ENCODE measurements around the gene MN1.

The MN1 gene

DNA sequence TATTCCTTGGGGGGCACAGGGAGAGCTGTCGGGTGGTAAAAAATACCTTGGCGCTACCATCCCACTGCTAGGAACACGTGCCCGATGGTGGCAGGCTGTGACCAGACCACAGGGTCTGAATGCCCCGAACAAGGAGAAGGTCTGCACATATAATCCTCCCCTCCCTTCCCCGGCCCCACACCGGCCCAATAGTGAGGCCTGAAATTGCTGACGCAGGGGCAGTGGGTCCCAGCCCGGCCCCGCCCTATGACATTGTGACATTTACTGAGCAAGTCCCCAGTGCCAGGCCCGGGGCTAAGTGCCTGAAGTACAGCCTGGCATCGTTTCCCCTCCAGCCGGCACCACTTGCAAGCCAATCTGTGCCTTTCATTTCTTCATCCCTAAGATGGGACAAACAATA lies 19.5 kb downstream of the MN1 start:
- no peak for FAIRE-seq

DNA sequence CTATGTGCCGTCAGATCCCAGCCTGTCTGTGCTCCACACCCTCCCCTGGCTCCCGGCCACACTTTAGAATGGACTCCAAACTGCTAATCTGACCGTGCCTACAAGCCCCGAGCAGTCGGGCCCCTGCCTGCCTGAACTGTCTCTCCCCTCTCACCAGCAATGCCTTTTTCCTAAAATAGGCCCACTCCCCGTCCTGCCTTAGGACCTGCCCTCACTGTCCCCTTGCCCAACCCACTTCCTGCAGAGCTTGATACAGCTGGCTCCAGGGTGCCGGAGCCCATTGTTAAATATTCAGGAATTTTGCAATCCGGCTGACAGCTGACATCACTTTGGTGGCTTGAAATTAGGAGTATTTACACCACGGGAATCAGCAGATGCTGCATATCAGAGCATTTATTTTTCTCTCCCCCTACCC lies 21.4 kb downstream of the MN1 start:
- no peak for FAIRE-seq

DNA sequence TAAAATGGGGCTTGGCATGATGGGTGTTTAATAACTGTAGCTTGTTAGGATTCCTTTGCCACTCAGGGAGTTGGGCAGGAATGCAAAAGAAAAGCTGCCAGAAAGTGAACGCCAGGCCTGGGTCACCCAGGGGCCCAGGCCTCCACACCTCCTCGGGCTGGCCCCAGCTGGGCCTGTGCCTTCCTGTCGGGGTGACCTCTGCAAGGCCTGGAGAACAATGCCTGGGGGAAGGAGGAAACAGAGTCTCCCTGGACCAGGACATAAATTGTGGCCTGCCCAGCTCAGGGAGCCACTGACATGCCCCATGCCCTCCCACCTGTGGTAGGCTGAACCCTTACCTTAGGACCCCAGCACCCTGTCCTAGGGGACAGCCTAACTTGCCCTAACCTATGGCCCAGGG lies 21.9 kb downstream of the MN1 start:
- no peak for FAIRE-seq

DNA sequence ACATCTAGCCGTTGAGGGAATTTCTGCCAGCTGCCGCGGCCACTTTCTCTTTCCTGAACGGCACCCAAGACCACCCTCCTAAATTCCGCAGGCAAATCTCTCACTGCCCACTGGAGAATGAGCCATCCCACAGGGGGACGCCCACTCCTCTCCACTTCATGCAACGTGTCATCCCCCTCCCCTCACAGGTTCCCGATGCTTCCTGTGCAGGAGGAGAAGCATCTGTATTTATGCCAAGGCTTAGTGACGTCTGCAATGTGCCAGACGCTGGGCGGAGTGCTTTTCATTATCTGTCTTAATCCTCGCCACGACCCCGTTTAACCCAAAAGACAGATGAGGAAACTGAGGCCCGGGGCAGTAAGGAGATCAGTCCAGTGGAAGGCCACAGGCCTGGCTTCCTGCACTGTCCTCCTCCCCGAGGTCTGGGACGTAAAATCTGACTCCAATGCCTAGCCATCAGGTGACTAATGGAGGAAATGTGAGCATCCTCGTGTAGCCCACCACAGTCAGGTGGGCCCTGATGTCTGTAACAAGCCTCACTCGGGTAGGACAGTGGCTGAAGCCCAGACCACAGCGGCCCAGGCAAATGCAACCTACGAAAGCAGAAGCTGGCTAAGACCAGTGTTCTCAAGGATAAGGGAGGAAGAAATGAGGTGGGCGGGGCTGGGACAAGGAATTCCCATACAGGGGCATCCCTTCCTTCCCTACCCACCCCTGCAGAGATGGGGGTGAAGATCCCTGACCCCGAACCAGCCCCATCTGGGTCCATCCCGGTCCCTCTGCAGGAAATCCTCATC lies 23.1 kb downstream of the MN1 start:
- FAIRE-seq = no peak

DNA sequence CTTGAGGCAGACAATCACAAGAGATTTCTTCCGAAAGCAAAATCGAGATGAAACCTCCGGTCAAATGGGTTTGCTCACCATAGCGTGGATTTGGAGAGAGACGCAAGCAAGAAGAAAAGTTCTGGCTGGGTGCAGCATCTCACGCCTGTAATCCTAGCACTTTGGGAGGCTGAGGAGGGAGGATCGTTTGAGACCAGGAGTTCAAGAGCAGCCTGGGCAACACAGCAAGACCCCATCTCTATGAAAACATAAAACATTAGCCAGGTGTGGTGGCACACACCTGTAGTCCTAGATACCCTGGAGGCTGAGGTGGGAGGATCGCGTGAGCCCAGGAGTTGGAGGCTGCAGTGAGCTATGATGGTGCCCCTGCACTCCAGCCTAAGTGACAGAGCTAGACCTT lies 24.4 kb downstream of the MN1 start:
- FAIRE-seq = no peak

DNA sequence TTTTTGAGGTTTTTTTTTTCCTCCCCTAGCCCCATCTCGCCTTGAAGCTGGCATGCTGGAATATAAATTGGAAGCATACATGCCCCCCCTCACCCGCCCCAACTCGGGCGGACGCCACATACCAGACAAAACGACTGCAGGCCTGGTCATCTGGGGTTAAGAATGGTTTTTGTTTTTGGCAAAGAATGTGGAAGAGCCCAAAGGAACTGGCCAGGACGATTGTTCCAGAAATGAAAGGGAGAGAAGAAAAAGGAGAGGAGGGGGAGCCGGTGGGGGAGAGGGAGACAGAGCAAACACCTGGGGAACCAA lies 25.0 kb downstream of the MN1 start:
- FAIRE-seq = no peak

DNA sequence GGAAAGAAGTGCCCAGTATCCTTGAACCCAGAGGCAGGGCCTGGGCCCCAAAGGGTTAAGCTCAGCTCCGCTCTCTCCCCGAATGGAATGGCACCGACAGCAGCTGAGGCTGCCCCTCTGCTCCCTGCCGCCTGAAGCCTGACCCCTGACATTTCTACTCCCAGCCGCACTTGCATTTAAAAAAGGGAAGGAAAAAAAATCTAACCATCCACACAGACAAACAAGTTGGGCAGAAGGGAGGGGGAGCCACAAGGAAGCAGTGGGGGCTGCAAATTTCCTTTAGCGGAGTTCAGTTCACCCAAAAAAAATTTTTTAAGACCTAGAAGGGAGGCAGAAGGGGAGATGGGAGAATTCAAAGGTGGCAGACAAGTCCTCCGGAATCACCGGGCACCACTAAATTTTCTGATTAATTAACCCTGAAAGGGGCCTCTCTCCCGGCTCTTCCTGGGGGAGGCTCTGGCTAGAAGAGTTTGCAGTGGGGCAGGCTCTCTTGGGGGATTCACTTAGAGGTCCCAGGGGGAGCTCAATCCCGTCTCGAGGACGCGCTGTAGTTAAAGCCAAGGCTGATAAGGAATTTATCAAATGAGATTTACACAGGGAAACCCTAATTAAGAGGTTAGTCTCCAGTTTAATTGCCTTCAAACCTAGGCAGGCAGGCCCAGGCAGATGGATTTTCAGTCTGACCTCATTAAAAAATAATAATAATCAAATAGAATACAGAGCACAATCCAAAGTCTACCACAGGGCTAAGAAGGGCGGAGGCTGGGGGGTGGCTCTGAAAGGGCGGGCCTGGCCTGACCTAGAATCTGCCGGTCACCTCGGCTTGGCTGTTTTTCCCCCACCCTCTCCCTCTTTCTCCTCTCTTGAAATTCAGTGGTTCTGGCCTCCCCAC lies 25.6 kb downstream of the MN1 start:
- no peak for FAIRE-seq

DNA sequence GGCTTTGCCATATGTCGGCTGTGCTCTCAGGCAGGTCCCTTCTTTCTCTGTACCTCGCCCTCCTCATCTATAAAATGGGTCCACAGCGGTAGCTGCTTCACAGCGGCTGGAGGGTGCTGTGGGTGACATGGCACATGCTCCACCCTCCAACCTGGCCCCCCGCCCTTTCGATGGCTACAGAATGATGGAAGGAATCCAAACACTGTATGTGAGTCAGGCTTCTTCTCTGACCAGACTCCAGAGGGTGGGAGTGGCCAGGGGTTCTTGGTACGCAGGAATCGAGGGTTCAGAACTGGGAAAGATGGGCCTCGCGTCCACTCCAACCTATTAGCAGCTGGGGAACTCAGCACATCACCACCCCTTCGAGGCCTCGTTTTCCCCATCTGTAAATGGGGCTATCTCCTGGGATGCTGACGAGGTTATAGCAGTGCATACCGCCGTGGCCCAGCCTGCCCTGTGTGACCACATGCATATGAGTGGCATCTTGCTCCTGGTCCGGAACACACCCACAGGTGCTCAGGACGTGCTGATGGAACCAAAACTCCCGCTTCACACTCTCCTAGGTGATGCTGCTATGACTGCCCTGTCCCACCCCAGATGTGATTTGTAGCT lies 26.4 kb downstream of the MN1 start:
- FAIRE-seq = no peak

DNA sequence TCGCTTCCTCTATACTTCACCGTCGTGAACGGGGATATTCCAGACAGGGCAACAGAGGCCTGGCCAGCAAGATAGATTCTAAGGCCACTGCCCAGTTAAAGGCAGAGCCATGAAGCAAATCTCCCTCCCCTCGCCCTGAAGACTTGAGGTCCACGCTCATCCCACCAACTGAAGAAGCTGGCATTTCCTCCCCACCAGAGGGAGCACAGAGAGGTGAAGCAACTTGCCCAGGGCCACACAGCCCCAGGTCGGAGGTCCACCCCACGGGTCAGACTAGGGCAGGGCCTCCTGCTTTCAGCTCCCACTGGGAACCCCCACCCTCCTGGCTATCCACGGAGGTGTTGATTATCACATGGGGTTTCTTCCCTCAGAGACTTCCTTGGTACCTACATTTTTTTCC lies 27.4 kb downstream of the MN1 start:
- FAIRE-seq = no peak

DNA sequence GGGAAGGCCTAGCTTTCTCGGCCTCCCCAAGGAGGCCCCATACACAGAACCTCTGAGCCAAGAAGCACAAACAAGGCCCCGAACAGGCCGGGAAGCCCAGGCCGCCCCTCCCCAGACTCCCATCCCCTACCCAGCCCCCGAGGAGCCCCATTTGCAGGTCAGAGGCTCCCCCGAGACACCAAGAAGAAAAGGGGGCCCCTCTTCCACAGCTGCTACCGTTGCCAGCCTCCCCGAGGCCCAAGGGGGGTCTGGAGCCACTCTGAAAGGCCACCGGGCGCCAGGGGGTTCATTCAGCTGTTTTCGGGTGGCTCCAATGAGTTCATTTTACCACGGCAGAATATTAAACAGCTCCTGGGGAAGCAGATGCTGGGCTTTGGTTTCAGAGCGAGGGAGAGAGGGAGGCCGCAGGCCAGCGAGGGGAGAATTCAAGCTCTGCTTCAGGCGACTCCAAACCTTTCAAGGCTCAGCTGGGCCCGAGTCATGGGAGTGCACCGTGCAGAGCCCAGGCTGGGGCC lies 28.5 kb downstream of the MN1 start:
- FAIRE-seq = no peak

DNA sequence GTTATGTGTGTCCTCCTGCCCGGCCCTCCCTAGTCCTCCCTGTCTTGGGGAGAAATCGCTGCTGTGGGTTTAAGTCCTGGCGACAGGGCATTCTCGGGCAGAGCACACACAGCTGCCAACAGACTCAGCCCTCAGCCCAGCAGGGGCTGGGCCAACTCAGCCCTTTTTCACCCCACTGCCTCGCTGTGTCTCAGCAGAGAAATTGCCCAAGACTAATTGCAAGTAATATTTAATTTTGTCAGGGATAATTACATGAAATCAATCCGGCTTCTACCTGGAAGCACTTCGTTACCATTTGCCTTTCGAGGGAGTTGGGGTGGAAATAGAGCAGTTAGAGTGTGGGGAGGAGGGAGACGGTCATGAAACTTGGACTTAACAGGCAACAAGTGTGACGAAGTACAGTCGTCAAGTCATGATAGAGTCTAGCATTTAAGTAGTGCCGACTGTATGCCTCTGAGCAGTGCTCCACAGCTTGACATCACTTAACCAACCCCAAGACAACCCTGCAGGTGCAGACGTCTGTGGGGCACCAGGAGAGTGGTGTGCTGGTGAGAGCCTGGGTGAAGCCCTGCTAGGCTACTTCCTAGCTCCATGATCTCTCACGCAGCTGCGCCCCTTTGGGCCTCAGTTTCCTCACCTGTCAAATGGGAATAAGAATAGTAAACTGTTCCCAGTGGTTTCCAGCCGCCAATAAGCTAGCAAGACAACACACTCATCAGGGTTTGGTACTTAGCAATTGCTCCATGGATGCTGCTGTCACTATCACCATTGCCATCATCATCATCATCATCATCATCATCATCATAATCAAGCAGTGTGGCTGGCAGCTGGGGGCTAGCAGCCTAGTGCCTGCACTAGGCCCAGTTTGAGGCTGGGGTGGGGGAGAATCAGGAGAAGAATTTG lies 29.2 kb downstream of the MN1 start:
- FAIRE-seq = no peak

DNA sequence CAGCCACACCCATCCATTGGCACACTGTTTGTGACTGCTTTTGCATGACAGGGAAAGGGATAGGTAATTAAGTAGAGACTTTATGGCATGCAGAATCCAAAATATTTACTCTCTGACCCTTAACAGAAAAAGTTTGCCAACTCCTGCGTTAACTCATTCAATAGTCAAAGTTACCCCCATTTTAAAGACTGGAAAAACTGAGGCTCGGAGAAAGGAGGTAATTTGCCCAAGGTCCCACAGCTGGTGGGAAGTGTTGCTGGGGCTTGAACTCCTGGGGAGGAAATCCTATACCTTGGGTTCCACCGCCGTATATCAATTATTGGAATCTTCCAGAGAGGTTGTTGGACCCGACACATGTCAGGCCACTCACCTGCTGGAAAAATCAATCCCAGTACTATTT lies 29.9 kb downstream of the MN1 start:
- no peak for FAIRE-seq

DNA sequence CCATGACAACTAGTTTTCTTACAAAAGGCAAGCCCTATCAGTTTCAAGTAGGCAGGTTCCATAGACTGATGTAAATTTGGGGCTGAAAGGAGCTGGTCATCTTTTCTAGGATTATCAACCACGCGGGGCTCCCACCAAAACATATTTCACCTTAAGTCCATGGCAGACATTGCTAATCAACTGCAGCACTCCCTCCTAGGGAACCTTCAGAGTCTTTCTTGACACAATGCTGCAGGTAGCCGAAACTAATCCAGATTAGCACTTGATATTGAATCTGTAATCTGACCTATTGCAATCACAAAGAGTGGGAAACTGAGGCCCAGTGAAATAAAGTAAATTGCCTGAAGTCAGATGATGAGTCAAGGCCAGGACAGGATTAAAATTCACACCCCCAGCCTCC lies 32.5 kb downstream of the MN1 start:
- no peak for FAIRE-seq

DNA sequence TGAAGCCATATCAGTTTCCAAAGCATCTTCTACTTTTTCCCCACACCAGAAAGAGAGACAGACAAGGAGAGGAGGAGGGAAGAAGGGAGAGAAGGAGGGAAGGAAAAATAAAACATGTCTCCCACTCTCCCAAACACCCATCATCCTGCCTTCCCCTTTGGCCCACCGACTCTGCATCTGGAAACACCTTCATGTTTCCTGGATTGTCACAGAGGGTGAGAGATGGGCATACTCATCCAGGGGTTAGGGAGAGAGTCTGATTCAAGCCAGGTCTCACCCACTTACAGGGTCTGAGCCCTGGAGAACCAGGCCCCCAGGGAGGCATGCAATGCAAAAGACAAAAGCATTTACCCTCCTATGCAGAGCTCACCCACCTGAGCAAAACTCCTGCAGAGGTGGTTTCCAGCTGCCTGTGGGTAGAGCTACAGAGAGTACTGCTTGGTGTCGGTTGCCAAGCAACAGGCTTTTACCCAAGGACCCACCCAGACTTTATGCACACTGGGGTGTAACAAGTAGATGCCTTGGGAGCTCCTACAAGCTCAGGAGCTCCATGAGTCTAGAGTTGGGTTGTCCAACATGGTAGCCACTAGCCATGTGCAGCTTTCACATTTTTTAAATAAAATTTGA lies 33.4 kb downstream of the MN1 start:
- no peak for FAIRE-seq

DNA sequence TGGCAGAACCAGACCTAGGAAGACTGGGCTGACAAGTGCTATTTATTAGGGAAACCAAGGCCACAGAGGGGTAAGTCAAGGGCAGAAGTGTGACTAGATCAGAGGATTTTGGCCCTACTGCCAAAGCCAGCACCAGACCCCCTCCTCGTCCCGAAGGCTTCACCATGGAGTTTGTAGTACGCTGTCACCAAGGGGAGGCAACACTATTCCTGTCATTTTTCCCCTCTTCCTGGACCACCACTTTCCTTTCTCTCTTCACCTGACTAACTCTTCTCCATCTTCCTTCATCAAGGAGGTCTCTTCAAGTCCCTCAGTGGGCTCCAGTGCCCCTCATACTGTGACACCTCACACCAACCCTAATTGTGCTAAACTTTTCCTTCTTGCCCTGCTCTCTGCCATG lies 34.9 kb downstream of the MN1 start:
- FAIRE-seq = no peak

DNA sequence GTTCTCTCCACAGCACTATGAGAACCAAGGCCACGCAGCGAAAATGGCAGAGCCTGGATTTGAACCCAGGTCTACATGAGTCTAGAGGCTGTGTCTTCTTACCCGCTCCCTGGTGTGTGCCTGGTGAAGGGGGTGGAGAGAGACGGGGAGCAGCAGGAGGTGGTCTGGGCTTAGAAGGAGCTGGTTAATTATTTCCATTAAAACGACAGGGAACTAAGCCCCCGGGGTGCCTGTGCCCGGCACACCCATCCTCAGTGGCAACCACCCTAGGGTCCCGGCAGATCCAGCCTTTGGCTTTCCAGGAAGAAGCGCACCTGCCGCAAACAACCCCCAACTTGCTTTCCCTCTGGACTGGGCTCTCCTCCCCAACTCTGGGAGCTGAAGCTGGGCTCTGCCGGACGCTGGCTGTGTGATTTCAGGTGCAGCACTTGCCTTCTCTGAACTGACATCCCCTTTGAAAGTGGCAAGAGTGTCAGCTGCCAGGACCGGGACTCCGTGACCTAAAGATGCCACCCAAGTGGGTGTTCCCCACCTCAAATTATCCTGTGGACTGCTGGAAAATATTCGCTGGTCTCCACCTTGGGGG lies 35.8 kb downstream of the MN1 start:
- no peak for FAIRE-seq

DNA sequence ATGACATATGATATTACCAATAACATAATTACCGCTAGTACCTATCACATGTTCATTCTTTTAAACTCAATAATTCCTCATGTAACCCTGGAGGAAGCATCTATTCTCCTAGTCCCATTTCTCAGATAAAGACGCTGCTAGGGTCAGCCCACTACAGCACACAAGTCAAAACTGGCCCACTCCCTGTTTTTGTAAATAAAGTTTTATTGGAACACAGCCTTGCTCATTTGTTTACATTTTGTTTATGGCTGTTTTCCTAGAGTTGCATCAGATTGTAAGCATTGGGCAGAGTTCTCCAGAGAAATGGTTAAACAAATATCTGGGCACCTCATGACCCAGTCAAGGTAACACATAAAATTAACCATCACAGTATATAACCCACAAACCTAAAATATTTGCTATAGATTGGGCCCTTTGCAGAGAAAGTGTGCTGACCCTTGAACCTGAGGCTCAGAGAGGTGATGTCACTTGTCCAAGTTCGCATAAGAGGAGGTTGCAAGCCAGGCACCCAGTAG lies 36.8 kb downstream of the MN1 start:
- no peak for FAIRE-seq

DNA sequence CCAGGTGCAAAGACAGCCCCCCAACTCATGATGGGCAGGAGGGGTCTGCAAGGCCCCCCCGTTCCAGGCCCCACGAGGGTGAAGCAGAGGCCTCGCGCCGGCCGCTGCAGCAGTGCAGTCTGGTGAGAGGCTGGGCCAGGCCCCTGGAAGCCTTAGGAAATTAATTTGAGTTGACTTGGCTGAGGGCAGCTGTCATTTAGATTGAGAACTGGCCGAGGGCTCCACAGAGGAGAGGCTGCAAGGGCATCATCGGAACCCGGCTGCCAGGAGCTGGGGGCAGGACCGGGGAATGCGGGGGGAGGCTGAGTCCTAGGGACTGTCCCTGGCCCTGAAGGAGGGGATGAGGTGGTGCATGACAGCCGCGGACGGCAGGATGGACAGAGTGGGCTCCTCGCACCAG lies 39.9 kb downstream of the MN1 start:
- FAIRE-seq = no peak

DNA sequence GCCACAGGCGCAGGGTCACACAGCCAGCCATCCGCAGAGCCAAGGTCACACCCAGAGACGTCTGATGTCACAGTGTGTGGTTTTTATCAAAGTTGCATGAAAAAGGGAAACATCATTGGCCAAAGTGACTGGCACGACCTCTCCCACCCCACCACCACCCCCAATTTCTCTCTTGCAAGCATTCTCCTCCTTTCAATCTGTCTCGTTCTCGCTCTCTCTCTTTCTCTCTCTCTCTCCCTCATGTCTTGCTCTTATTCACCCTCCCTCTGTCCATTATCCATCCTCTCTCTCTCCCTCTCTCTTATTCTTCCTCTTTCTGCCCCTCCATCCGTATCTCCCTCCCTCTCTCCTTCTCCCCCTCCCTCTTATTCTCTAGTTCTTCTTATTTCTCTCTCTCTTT lies 40.6 kb downstream of the MN1 start:
- FAIRE-seq = no peak

DNA sequence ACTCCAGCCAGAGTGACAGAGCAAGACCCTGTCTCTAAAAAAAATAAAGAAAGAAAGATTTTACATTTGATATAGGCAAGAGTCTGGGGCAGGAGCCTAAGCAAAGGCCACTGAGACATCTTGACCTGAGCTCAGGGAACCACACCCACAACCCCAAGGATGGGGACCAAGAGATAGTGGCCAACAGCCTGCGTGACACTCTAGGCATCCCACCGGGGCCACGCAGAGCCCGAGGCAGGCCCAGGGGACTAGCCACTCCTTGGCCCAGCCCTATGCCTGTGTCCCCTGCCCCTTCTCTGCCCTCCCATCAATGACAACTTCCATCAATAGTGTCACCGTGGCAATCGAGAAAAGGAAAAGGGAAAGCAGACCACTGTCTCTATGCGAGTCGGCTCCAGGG lies 41.1 kb downstream of the MN1 start:
- no peak for FAIRE-seq

DNA sequence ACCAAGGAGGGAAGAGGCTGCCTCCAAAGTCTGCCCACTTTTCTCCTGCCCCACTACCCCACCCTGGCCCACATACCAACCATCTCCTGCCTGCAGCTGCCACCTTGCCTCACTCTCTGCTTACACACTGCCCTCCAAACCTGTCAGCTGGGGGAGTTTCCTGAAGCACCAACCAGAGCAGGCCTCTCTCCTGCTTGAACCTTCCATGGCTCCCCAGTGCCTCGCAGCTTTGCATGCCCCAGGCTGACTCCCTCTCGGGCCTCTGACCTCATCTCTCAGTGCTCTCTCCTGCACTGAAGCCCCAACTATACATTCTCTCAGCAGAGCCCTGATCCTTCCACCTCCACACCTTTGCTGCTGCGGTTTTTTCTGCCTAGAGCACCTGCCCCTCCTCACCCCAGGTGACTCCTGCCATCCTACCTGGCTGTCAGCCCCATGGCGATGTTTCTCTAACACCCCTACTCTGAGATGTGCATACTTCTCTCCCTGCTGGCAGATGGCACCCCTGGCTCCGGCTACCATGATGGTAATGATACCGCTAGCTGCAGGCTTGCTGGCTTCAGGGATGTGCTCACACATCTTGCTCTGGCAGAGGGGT lies 43.5 kb downstream of the MN1 start:
- no peak for FAIRE-seq

All from endometrium (tissue), 2 donors.